Bladder microvascular endothelial cell (primary cell): ENCODE measurements around the gene OPRL1. TPM values are rescaled to one million over a fixed set of nuclear protein-coding genes. Genes with fewer than 3 reads are reported as not detected.

Experiments used
- total RNA-seq: library from RNA; depleted of rRNA; stranded (reverse); fragments of >200 nt; gene quantifications from 2 replicates; pipeline ENCODE4 v1.2.3, GENCODE V29; 2014

Gene OPRL1
- total RNA-seq = 1.3 and 5.0 TPM in 2 replicates

GRCh38 chr20:64080013-64080812 is at the start of gene OPRL1:
Gene OPRL1, plus strand, starts transcription at chr20:64080082. Its CDS starts 12,639 bp downstream, at chr20:64092721.

GRCh38 chr20:64035933-64036345 is 43.9 kb upstream of the OPRL1 start, which contains the start of gene C20orf204:
Gene C20orf204, plus strand, starts transcription at chr20:64036182. Its CDS starts 142 bp downstream, at chr20:64036324.

GRCh38 chr20:64049060-64049877 is 30.6 kb upstream of the OPRL1 start, which contains the start of gene SOX18:
Gene SOX18, minus strand, starts transcription at chr20:64049639. Its CDS starts 123 bp downstream, at chr20:64049516.

GRCh38 chr20:64062596-64063388 is 17.1 kb upstream of the OPRL1 start, which contains the start of gene TCEA2:
Gene TCEA2, plus strand, starts transcription at chr20:64063198. Its CDS starts 115 bp downstream, at chr20:64063313.

GRCh38 chr20:64079273-64080012 is 439 bp upstream of the OPRL1 start, which contains the start of gene RGS19:
Gene RGS19, minus strand, starts transcription at chr20:64079518. Its CDS starts 2,632 bp downstream, at chr20:64076886.

GRCh38 chr20:64083804-64084684 is 4.2 kb downstream of the OPRL1 start, which contains the start of gene LKAAEAR1:
Gene LKAAEAR1, minus strand, starts transcription at chr20:64084398. Its CDS starts 179 bp downstream, at chr20:64084219.

GRCh38 chr20:64106981-64107735 is 27.3 kb downstream of the OPRL1 start, which contains the start of gene NPBWR2:
Gene NPBWR2, minus strand, starts transcription at chr20:64107565. Its CDS starts 734 bp downstream, at chr20:64106831.

Other genes with a start within 250 kb of the OPRL1 start
- 28.7 and 46.9 TPM in 2 replicates for gene ZBTB46, start 248.8 kb upstream of the OPRL1 start, total RNA-seq
- not detected in 2 replicates for gene ABHD16B, start 218.6 kb upstream of the OPRL1 start, total RNA-seq
- gene TPD52L2, start 214.8 kb upstream of the OPRL1 start, total RNA-seq = 100 and 164 TPM in 2 replicates
- 56.2 and 97.5 TPM in 2 replicates for gene DNAJC5, start 185.0 kb upstream of the OPRL1 start, total RNA-seq
- gene UCKL1, start 123.7 kb upstream of the OPRL1 start, total RNA-seq = 29.0 and 40.7 TPM in 2 replicates
- gene ZNF512B, start 110.2 kb upstream of the OPRL1 start, total RNA-seq = 6.3 and 10.5 TPM in 2 replicates
- gene SAMD10, start 100.4 kb upstream of the OPRL1 start, total RNA-seq = 1.6 and 3.9 TPM in 2 replicates
- gene PRPF6, start 99.0 kb upstream of the OPRL1 start, total RNA-seq = 55.5 and 98.0 TPM in 2 replicates
- gene C20orf204, start 43.9 kb upstream of the OPRL1 start, total RNA-seq = 2.8 and 4.5 TPM in 2 replicates
- 36.2 and 43.9 TPM in 2 replicates for gene SOX18, start 30.4 kb upstream of the OPRL1 start, total RNA-seq
- gene TCEA2, start 16.9 kb upstream of the OPRL1 start, total RNA-seq = 26.4 and 32.9 TPM in 2 replicates
- 17.2 and 20.6 TPM in 2 replicates for gene RGS19, start 564 bp upstream of the OPRL1 start, total RNA-seq
- 0.16 and 0.25 TPM in 2 replicates for gene LKAAEAR1, start 4.3 kb downstream of the OPRL1 start, total RNA-seq
- gene NPBWR2, start 27.5 kb downstream of the OPRL1 start, total RNA-seq = not detected in 2 replicates
- gene MYT1, start 84.4 kb downstream of the OPRL1 start, total RNA-seq = not detected in 2 replicates
- gene PCMTD2, start 175.7 kb downstream of the OPRL1 start, total RNA-seq = 41.9 and 56.5 TPM in 2 replicates